SK-N-SH (cell line): ENCODE results near the gene CELF2. TPM values are rescaled to one million over a fixed set of nuclear protein-coding genes. Genes with fewer than 3 reads are reported as not detected.

Experiments
- CTCF ChIA-PET: fragments of 300-600, 350-600 bp; formaldehyde crosslinking; extraction: SDS; loops from one replicate; lab custom pipeline; 2021; lab: Yijun Ruan, JAX
- POLR2A ChIA-PET: fragments of 350-600 bp; sonication (Branson Sonifier 250); formaldehyde crosslinking; extraction: SDS; loops from one replicate; lab custom pipeline; 2020; ENCODE audit warnings: antibody characterized with exemption, inconsistent platforms; lab: Yijun Ruan, JAX
- DNase-seq: peaks from one replicate; pipeline ENCODE4 v3.0.0; 2012
- H2AFZ ChIP-seq: fragments of 200-600 bp; sonication (generic); 2 replicates; pipeline ENCODE4 v1.8.1; 2016; ENCODE audit warnings: antibody characterized with exemption, mild to moderate bottlenecking, low read depth
- H3F3A ChIP-seq: fragments of 200-600 bp; sonication (generic); replicated peaks from 2 replicates; pipeline ENCODE3; 2016; ENCODE audit warnings: antibody characterized with exemption, mild to moderate bottlenecking; ENCODE audit not compliant: insufficient read depth
- H3K27ac ChIP-seq, 2 experiments: fragments of 200-500 bp in 1 of 2; fragments of 200-600 bp in 1 of 2; sonication (Bioruptor generic) in 1 of 2; sonication (generic), shearing (Covaris generic) in 1 of 2; 2 replicates each; pipeline versions ENCODE4 v1.5.1 to v1.6.1; 2014 to 2016; ENCODE audit warnings: low read depth in 2 of 2, inconsistent platforms in 1 of 2, low read length in 1 of 2, mild to moderate bottlenecking in 1 of 2, mixed read lengths in 1 of 2
- H3K27me3 ChIP-seq: fragments of 200-600 bp; sonication (generic), shearing (Covaris generic); 2 replicates; pipeline ENCODE4 v1.6.1; 2016; ENCODE audit warnings: mixed run types; ENCODE audit not compliant: insufficient read depth
- H3K36me3 ChIP-seq, 2 experiments: fragments of 200-500 bp in 1 of 2; fragments of 200-600 bp in 1 of 2; sonication (Bioruptor generic) in 1 of 2; sonication (generic) in 1 of 2; replicated peaks in 1 of 2; 2 replicates each; pipeline versions ENCODE3 to v1.5.1; 2014 to 2016; ENCODE audit warnings: low read length in 1 of 2, mild to moderate bottlenecking in 1 of 2; ENCODE audit not compliant: insufficient read depth in 2 of 2, control insufficient read depth in 1 of 2
- H3K4me1 ChIP-seq, 2 experiments: fragments of 200-500 bp in 1 of 2; fragments of 200-600 bp in 1 of 2; sonication (Bioruptor generic) in 1 of 2; sonication (generic), shearing (Covaris generic) in 1 of 2; 2 replicates each; pipeline versions ENCODE4 v1.5.1 to v1.6.1; 2014 to 2016; ENCODE audit warnings: low read depth in 1 of 2, low read length in 1 of 2, mixed run types in 1 of 2; ENCODE audit not compliant: insufficient read depth in 2 of 2, control insufficient read depth in 1 of 2
- H3K4me2 ChIP-seq: fragments of 200-600 bp; sonication (generic), shearing (Covaris generic); 2 replicates; pipeline ENCODE4 v1.6.1; 2017; ENCODE audit warnings: mixed run types
- H3K4me3 ChIP-seq, 2 experiments: fragments of 200-500 bp in 1 of 2; fragments of 200-600 bp in 1 of 2; sonication (Bioruptor generic) in 1 of 2; sonication (generic), shearing (Covaris generic) in 1 of 2; 2 replicates each; pipeline versions ENCODE4 v1.5.1 to v1.8.1; 2014 to 2016; ENCODE audit warnings: low read depth in 2 of 2, inconsistent platforms in 1 of 2, low read length in 1 of 2, mild to moderate bottlenecking in 1 of 2, mixed read lengths in 1 of 2, moderate library complexity in 1 of 2
- H3K79me2 ChIP-seq: fragments of 200-600 bp; sonication (generic); 2 replicates; pipeline ENCODE4 v1.8.1; 2017; ENCODE audit warnings: mild to moderate bottlenecking; ENCODE audit not compliant: insufficient read depth
- H3K9ac ChIP-seq: fragments of 200-600 bp; sonication (generic); 2 replicates; pipeline ENCODE4 v1.6.1; 2017; ENCODE audit warnings: mixed run types
- H3K9me2 ChIP-seq: fragments of 200-600 bp; sonication (generic); 2 replicates; pipeline ENCODE4 v1.6.1; 2017; ENCODE audit warnings: mixed run types
- H3K9me3 ChIP-seq: fragments of 200-600 bp; sonication (generic); 2 replicates; pipeline ENCODE4 v1.6.1; 2017; ENCODE audit warnings: mixed run types, mild to moderate bottlenecking, moderate library complexity
- H4K20me1 ChIP-seq: fragments of 200-600 bp; sonication (generic); 2 replicates; pipeline ENCODE4 v1.6.1; 2017; ENCODE audit warnings: mild to moderate bottlenecking, mixed run types; ENCODE audit not compliant: insufficient read depth
- CTCF ChIP-seq: fragments of 200-600 bp; sonication (generic); IDR thresholded peaks from 2 replicates; pipeline ENCODE4 v1.6.1; 2017; ENCODE audit warnings: antibody characterized with exemption, mild to moderate bottlenecking, moderate library complexity
- FOSL2 ChIP-seq: IDR thresholded peaks from 2 replicates; pipeline ENCODE4 v1.4.0; 2012; ENCODE audit warnings: low read depth, mild to moderate bottlenecking, moderate library complexity, borderline replicate concordance
- GABPA ChIP-seq: IDR thresholded peaks from 2 replicates; pipeline ENCODE4 v1.4.0; 2012; ENCODE audit warnings: low read depth, mild to moderate bottlenecking
- IRF3 ChIP-seq: fragments of 150-350 bp; IDR thresholded peaks from 2 replicates; pipeline ENCODE4 v1.6.1; 2016; ENCODE audit warnings: mild to moderate bottlenecking, low read depth, low read length
- JUND ChIP-seq: IDR thresholded peaks from 2 replicates; pipeline ENCODE4 v1.4.0; 2012
- NFIC ChIP-seq: IDR thresholded peaks from 2 replicates; pipeline ENCODE4 v1.4.0; 2012; ENCODE audit warnings: borderline replicate concordance
- PBX3 ChIP-seq: IDR thresholded peaks from 2 replicates; pipeline ENCODE4; 2012
- RCOR1 ChIP-seq: fragments of 150-350 bp; IDR thresholded peaks from 2 replicates; pipeline ENCODE4 v1.6.1; 2017; ENCODE audit warnings: antibody characterized with exemption, low read length
- RFX5 ChIP-seq: IDR thresholded peaks from 2 replicates; pipeline ENCODE4 v1.6.1; 2012; ENCODE audit warnings: mild to moderate bottlenecking, improper control_type of control experiment, low read length
- SIN3A ChIP-seq: IDR thresholded peaks from 2 replicates; pipeline ENCODE4 v1.6.1; 2012; ENCODE audit warnings: low read depth, mild to moderate bottlenecking, low read length, moderate library complexity, borderline replicate concordance
- SMC3 ChIP-seq: IDR thresholded peaks from 2 replicates; pipeline ENCODE4 v1.6.1; 2012; ENCODE audit warnings: low read depth, low read length, improper control_type of control experiment
- USF1 ChIP-seq: IDR thresholded peaks from 2 replicates; pipeline ENCODE4 v1.4.0; 2012; ENCODE audit warnings: low read depth, borderline replicate concordance
- USF2 ChIP-seq: fragments of 150-350 bp; IDR thresholded peaks from 2 replicates; pipeline ENCODE4 v1.6.1; 2017; ENCODE audit warnings: antibody characterized with exemption, low read length, low read depth, borderline replicate concordance
- ZBTB33 ChIP-seq: IDR thresholded peaks from 2 replicates; pipeline ENCODE4 v1.4.0; 2012; ENCODE audit warnings: low read depth, borderline replicate concordance
- WGBS: methylation state at CpG from one replicate; pipeline ENCODE4 v1.1.6; 2017; ENCODE audit warnings: low lambda C conversion rate; 5-methylcytosine and 5-hydroxymethylcytosine counted together
- polyA plus RNA-seq, 3 experiments: library from polyadenylated mRNA; depleted of rRNA; stranded (reverse); fragments of >200 nt; gene quantifications; 2 replicates each; pipeline ENCODE4 v1.2.3, GENCODE V29; 2012

CELF2 gene
- polyA plus RNA-seq, 1 of the 3 experiments (the other 2 are of a cell fraction) = 0.03 TPM

GRCh38 chr10:11005725-11006427 is 11.8 kb upstream of the CELF2 start:
- H3F3A ChIP-seq = no peaks in the 10 kb centered on the region
- WGBS = 48% methylated on average over 9 of the region's 9 CpGs
- no peak overlapping the region for H3K27ac ChIP-seq
- POLR2A ChIA-PET = no interaction called here
- H3K9ac ChIP-seq = no peak overlapping the region
- CTCF ChIA-PET = no interaction called here
- no peaks in the 10 kb centered on the region for H3K4me1 ChIP-seq
- H2AFZ ChIP-seq = no peak overlapping the region
- H3K36me3 ChIP-seq = no peaks in the 10 kb centered on the region
- H4K20me1 ChIP-seq = no peaks in the 10 kb centered on the region
- no peak for DNase-seq
- TF ChIP-seq RCOR1 (no peak), GABPA (no peak), SIN3A (no peak), ZBTB33 (no peak), CTCF (no peak), PBX3 (no peak), USF2 (no peak), JUND (no peak), SMC3 (no peak), FOSL2 (no peak), RFX5 (no peak), USF1 (no peak), NFIC (no peak), IRF3 (no peak)
- H3K4me2 ChIP-seq = no peak overlapping the region
- no peaks in the 10 kb centered on the region for H3K9me2 ChIP-seq
- no peaks in the 10 kb centered on the region for H3K79me2 ChIP-seq
- no peak overlapping the region for H3K4me3 ChIP-seq
- no peaks in the 10 kb centered on the region for H3K9me3 ChIP-seq
- H3K27me3 ChIP-seq = no peaks in the 10 kb centered on the region
